NCI-H1092 treated with DMSO at 0.1 percent for 48 hours (cell line): ENCODE data around the gene ADGRF5.

ENCODE experiments used
- DNase-seq: peaks from one replicate; lab custom pipeline; 2025; lab: John Stamatoyannopoulos, UW

Gene ADGRF5

DNA sequence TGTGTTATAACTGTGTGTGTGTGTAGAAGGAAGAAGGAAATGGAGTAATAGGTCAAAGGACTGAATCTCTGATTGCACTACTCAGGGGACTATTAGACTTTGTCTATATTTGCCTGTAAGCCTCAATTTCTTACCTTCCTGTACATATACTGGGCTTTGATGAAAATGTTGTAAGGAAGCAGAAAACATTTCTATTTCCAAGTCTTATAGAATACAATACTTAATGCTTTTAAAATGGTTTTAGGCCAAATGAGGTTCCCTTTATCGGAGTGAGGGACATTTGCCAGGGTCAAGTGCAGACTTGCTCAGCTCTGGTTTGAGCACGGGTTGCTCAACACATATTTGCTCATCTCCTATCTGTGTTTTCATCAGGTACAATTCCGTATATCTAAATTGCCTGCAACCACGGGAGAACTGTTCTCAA lies 100.3 kb downstream of the ADGRF5 start:
- no peak for DNase-seq

DNA sequence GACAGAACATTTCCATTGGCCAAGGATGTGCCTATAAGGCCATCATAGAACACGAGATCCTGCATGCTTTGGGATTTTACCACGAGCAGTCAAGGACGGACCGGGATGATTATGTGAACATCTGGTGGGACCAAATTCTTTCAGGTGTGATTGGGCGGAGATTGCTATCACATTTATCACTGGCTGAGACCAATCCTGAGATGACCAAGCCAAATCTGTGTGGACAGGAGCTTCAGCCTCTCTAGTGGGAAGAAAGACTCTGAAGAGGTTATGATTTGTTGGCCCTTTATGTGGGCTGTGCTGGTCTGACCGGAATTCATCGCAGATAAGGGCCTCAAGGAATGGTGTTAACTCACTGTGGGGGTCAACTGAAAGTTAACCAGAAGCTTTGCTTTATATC lies 102.2 kb downstream of the ADGRF5 start:
- no peak for DNase-seq

DNA sequence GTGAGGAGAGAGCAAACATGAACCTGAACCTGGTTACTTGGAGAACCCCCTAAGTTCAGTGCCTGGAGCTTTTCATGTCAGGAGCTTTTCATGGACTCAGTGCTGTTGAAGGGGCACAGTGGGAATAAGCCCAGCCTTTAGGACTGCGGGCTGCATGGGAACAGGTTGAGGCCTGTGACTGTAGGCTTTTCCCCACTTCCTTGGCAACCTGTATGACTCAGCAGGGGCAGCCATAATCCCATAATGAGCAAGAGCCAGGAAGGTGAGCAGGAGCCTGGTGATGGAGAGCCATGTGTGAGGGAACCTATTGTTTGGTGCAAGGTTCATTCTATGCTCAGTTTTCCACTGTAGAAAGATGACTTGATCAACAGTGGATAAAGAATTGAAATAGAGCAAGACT lies 105.1 kb downstream of the ADGRF5 start:
- DNase-seq, result no peak

DNA sequence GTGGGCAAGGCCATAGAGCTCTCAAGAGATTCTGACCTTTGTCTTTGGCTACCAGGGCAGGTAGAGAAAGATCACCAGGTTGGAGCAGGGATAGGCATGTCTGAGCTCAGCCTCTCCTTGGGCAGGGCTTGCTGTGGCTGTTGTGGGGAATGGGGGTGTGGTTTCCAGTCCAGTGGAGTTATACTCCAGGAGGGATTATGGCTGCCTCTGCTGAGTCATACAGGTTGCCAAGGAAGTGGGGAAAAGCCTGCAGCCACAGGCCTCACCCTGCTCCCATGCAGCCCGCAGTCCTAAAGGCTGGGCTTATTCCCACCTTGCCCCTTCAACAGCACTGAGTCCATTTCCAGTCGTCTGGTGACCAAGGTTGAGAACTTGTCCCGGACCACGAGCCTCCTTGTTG lies 106.6 kb downstream of the ADGRF5 start:
- DNase-seq, result no peak

DNA sequence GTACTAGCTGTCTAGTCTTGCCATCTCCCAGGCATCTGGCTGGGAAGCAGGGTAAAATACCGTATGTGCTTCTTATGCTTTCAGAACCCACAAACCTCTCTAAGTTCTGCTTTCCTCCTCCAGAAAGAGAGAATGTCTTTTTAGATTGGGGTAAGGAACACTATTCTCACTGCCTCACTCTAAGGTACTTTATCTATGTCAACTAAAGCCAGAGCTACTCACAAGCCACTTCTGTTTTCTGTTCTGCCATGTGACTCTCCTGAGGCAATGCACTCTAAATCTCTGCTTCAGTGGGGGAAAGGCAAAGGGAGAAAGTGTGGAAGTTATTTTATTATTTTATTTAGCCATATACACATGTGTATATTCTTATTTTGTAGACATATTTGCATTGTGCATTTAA lies 112.9 kb downstream of the ADGRF5 start:
- no peak for DNase-seq
